ENCODE data around the gene TUSC2.

Gene TUSC2

GRCh38 chr3:50300681-50301254 lies 27.3 kb downstream of the TUSC2 start:
- no peaks in the 10 kb centered on the region for H3K36me3 ChIP-seq (ENCODE audit: control insufficient read depth, insufficient read depth, low read length)
- no peaks in the 10 kb centered on the region for H3K27me3 ChIP-seq (ENCODE audit: control insufficient read depth, insufficient read depth, low read length)
- H3K4me3 ChIP-seq (ENCODE audit: low read length) = no peak overlapping the region
- no peaks in the 10 kb centered on the region for H3K9me3 ChIP-seq (ENCODE audit: control insufficient read depth, low read length)
- peak overlapping the region; percentile 46 for H3K9ac ChIP-seq (ENCODE audit: low read length)
- peaks cover 57% of the 10 kb centered on the region for H3K4me1 ChIP-seq (ENCODE audit: control insufficient read depth, insufficient read depth, low read length)

- Histone ChIP-seq H3K4me1 (ENCODE audit: control insufficient read depth, insufficient read depth, low read length) (peaks cover 57% of the 10 kb centered on the region), H3K4me3 (ENCODE audit: low read length) (peak overlapping the region; percentile 5), H3K36me3 (ENCODE audit: control insufficient read depth, insufficient read depth, low read length) (no peaks in the 10 kb centered on the region), H3K9me3 (ENCODE audit: control insufficient read depth, low read length) (no peaks in the 10 kb centered on the region), H3K27me3 (ENCODE audit: control insufficient read depth, insufficient read depth, low read length) (no peaks in the 10 kb centered on the region), H3K9ac (ENCODE audit: low read length) (peak overlapping the region; percentile 46)
Measured at GRCh38 chr3:50299929-50300680, 27.9 kb downstream of the TUSC2 start.

GRCh38 chr3:50299638-50299928 lies 28.4 kb downstream of the TUSC2 start:
- peak overlapping the region; percentile 46 for H3K9ac ChIP-seq (ENCODE audit: low read length)
- H3K4me1 ChIP-seq (ENCODE audit: control insufficient read depth, insufficient read depth, low read length) = peaks cover 57% of the 10 kb centered on the region
- H3K4me3 ChIP-seq (ENCODE audit: low read length) = peak overlapping the region; percentile 5
- no peaks in the 10 kb centered on the region for H3K9me3 ChIP-seq (ENCODE audit: control insufficient read depth, low read length)
- no peaks in the 10 kb centered on the region for H3K27me3 ChIP-seq (ENCODE audit: control insufficient read depth, insufficient read depth, low read length)
- H3K36me3 ChIP-seq (ENCODE audit: control insufficient read depth, insufficient read depth, low read length) = no peaks in the 10 kb centered on the region

GRCh38 chr3:50298836-50299637 lies 29.0 kb downstream of the TUSC2 start, which contains the start of the genes HYAL3 and NAA80:
TSS of gene HYAL3 (minus strand) at chr3:50299405. CDS start at chr3:50295602, 3,803 bp downstream.
TSS of gene NAA80 (minus strand) at chr3:50299405. CDS start at chr3:50297463, 1,942 bp downstream.
- H3K36me3 ChIP-seq (ENCODE audit: control insufficient read depth, insufficient read depth, low read length) = no peaks in the 10 kb centered on the region
- H3K4me1 ChIP-seq (ENCODE audit: control insufficient read depth, insufficient read depth, low read length) = peaks cover 57% of the 10 kb centered on the region
- peak within 1 kb of the TSS; percentile 82 for H3K9ac ChIP-seq (ENCODE audit: low read length)
- no peaks in the 10 kb centered on the region for H3K27me3 ChIP-seq (ENCODE audit: control insufficient read depth, insufficient read depth, low read length)
- no peaks in the 10 kb centered on the region for H3K9me3 ChIP-seq (ENCODE audit: control insufficient read depth, low read length)
- H3K4me3 ChIP-seq (ENCODE audit: low read length) = peak within 1 kb of the TSS; percentile 72

- H3K9me3 ChIP-seq (ENCODE audit: control insufficient read depth, low read length) = no peaks in the 10 kb centered on the region
- H3K4me1 ChIP-seq (ENCODE audit: control insufficient read depth, insufficient read depth, low read length) = peaks cover 53% of the 10 kb centered on the region
- H3K9ac ChIP-seq (ENCODE audit: low read length) = peak overlapping the region; percentile 82
- H3K27me3 ChIP-seq (ENCODE audit: control insufficient read depth, insufficient read depth, low read length) = no peaks in the 10 kb centered on the region
- H3K4me3 ChIP-seq (ENCODE audit: low read length) = peak overlapping the region; percentile 72
- H3K36me3 ChIP-seq (ENCODE audit: control insufficient read depth, insufficient read depth, low read length) = no peaks in the 10 kb centered on the region
Measured at GRCh38 chr3:50297896-50298725, 29.9 kb downstream of the TUSC2 start.

GRCh38 chr3:50297384-50297775 lies 30.6 kb downstream of the TUSC2 start:
- no peaks in the 10 kb centered on the region for H3K27me3 ChIP-seq (ENCODE audit: control insufficient read depth, insufficient read depth, low read length)
- peaks cover 53% of the 10 kb centered on the region for H3K4me1 ChIP-seq (ENCODE audit: control insufficient read depth, insufficient read depth, low read length)
- H3K36me3 ChIP-seq (ENCODE audit: control insufficient read depth, insufficient read depth, low read length) = no peaks in the 10 kb centered on the region
- H3K4me3 ChIP-seq (ENCODE audit: low read length) = no peak overlapping the region
- H3K9ac ChIP-seq (ENCODE audit: low read length) = no peak overlapping the region
- H3K9me3 ChIP-seq (ENCODE audit: control insufficient read depth, low read length) = no peaks in the 10 kb centered on the region

- H3K4me1 ChIP-seq (ENCODE audit: control insufficient read depth, insufficient read depth, low read length) = peaks cover 48% of the 10 kb centered on the region
- no peaks in the 10 kb centered on the region for H3K36me3 ChIP-seq (ENCODE audit: control insufficient read depth, insufficient read depth, low read length)
- H3K9ac ChIP-seq (ENCODE audit: low read length) = no peak overlapping the region
- H3K9me3 ChIP-seq (ENCODE audit: control insufficient read depth, low read length) = no peaks in the 10 kb centered on the region
- no peak overlapping the region for H3K4me3 ChIP-seq (ENCODE audit: low read length)
- no peaks in the 10 kb centered on the region for H3K27me3 ChIP-seq (ENCODE audit: control insufficient read depth, insufficient read depth, low read length)
Measured at GRCh38 chr3:50296721-50297383, 31.2 kb downstream of the TUSC2 start.

- Histone ChIP-seq H3K4me1 (ENCODE audit: control insufficient read depth, insufficient read depth, low read length) (peaks cover 49% of the 10 kb centered on the region), H3K36me3 (ENCODE audit: control insufficient read depth, insufficient read depth, low read length) (no peaks in the 10 kb centered on the region), H3K27me3 (ENCODE audit: control insufficient read depth, insufficient read depth, low read length) (no peaks in the 10 kb centered on the region), H3K9me3 (ENCODE audit: control insufficient read depth, low read length) (no peaks in the 10 kb centered on the region), H3K9ac (ENCODE audit: low read length) (no peak overlapping the region), H3K4me3 (ENCODE audit: low read length) (no peak overlapping the region)
Measured at GRCh38 chr3:50295553-50296431, 32.2 kb downstream of the TUSC2 start.

- Histone ChIP-seq H3K36me3 (ENCODE audit: control insufficient read depth, insufficient read depth, low read length) (peaks cover 1% of the 10 kb centered on the region), H3K9me3 (ENCODE audit: control insufficient read depth, low read length) (no peaks in the 10 kb centered on the region), H3K4me3 (ENCODE audit: low read length) (no peak overlapping the region), H3K9ac (ENCODE audit: low read length) (no peak overlapping the region), H3K27me3 (ENCODE audit: control insufficient read depth, insufficient read depth, low read length) (no peaks in the 10 kb centered on the region), H3K4me1 (ENCODE audit: control insufficient read depth, insufficient read depth, low read length) (peaks cover 47% of the 10 kb centered on the region)
Measured at GRCh38 chr3:50294492-50295403, 33.3 kb downstream of the TUSC2 start.

GRCh38 chr3:50294089-50294488 lies 33.9 kb downstream of the TUSC2 start:
- no peak overlapping the region for H3K4me3 ChIP-seq (ENCODE audit: low read length)
- H3K9ac ChIP-seq (ENCODE audit: low read length) = no peak overlapping the region
- H3K27me3 ChIP-seq (ENCODE audit: control insufficient read depth, insufficient read depth, low read length) = no peaks in the 10 kb centered on the region
- H3K9me3 ChIP-seq (ENCODE audit: control insufficient read depth, low read length) = no peaks in the 10 kb centered on the region
- peaks cover 46% of the 10 kb centered on the region for H3K4me1 ChIP-seq (ENCODE audit: control insufficient read depth, insufficient read depth, low read length)
- H3K36me3 ChIP-seq (ENCODE audit: control insufficient read depth, insufficient read depth, low read length) = peaks cover 6% of the 10 kb centered on the region

Data from mucosa of stomach (tissue), 1 donor.